SJSA1 (cell line): ENCODE results near the gene BACE2. TPM values are rescaled to one million over a fixed set of nuclear protein-coding genes. Genes with fewer than 3 reads are reported as not detected.

Experiments used
- DNase-seq, 2 experiments: peaks; one replicate each; pipeline ENCODE4 v3.0.0-alpha.2; 2015 to 2020; ENCODE audit warnings: low spot score in 2 of 2, low read depth in 1 of 2
- H3K27ac ChIP-seq: fragments of 250-450 bp; sonication (Bioruptor Pico); 2 replicates; pipeline ENCODE4 v1.5.1; 2020; ENCODE audit warnings: mild to moderate bottlenecking, moderate library complexity
- H3K27me3 ChIP-seq: fragments of 250-450 bp; sonication (Bioruptor Pico); replicated peaks from 2 replicates; pipeline ENCODE4 v1.5.1; 2020; ENCODE audit warnings: mild to moderate bottlenecking, moderate library complexity
- H3K36me3 ChIP-seq: fragments of 250-450 bp; sonication (Bioruptor Pico); 2 replicates; pipeline ENCODE4 v1.5.1; 2020; ENCODE audit warnings: mild to moderate bottlenecking
- H3K4me1 ChIP-seq: fragments of 250-450 bp; sonication (Bioruptor Pico); replicated peaks from 2 replicates; pipeline ENCODE4 v1.6.1; 2021; ENCODE audit warnings: mild to moderate bottlenecking
- H3K4me3 ChIP-seq: fragments of 250-450 bp; sonication (Bioruptor Pico); 2 replicates; pipeline ENCODE4 v1.5.1; 2020; ENCODE audit warnings: mild to moderate bottlenecking
- H3K9me3 ChIP-seq: fragments of 250-450 bp; sonication (Bioruptor Pico); replicated peaks from 2 replicates; pipeline ENCODE4 v1.5.1; 2020; ENCODE audit warnings: mild to moderate bottlenecking
- total RNA-seq: library from RNA; depleted of rRNA; stranded (reverse); fragments of >200 nt; shearing (Covaris generic); gene quantifications from 2 replicates; pipeline ENCODE4 v1.2.3, GENCODE V29; 2014

The BACE2 gene
- total RNA-seq, 1 experiment from 2014 or later: 0.50 TPM

GRCh38 chr21:41201385-41201784 is 33.4 kb downstream of the BACE2 start:
- no peaks in the 10 kb centered on the region for H3K27me3 ChIP-seq

GRCh38 chr21:41204736-41205135 is 36.8 kb downstream of the BACE2 start:
- H3K4me3 ChIP-seq: no peak overlapping the region

More at GRCh38 chr21:41201385-41201784, 33.4 kb downstream of the BACE2 start:
- no peaks in the 10 kb centered on the region for H3K9me3 ChIP-seq
- no peak overlapping the region for H3K4me3 ChIP-seq
- H3K36me3 ChIP-seq: no peaks in the 10 kb centered on the region
- H3K4me1 ChIP-seq: no peaks in the 10 kb centered on the region
- no peak for DNase-seq
- no peak overlapping the region for H3K27ac ChIP-seq

GRCh38 chr21:41207401-41208375 is 39.7 kb downstream of the BACE2 start:
- Histone ChIP-seq H3K9me3 (no peaks in the 10 kb centered on the region), H3K36me3 (no peaks in the 10 kb centered on the region), H3K27ac (no peak overlapping the region), H3K4me3 (no peak overlapping the region), H3K4me1 (no peaks in the 10 kb centered on the region), H3K27me3 (no peaks in the 10 kb centered on the region)
- DNase-seq: no peak

More at GRCh38 chr21:41204736-41205135, 36.8 kb downstream of the BACE2 start:
- no peak overlapping the region for H3K27ac ChIP-seq
- no peaks in the 10 kb centered on the region for H3K27me3 ChIP-seq
- no peak for DNase-seq
- no peaks in the 10 kb centered on the region for H3K9me3 ChIP-seq
- H3K36me3 ChIP-seq: no peaks in the 10 kb centered on the region
- H3K4me1 ChIP-seq: no peaks in the 10 kb centered on the region

- Histone ChIP-seq H3K4me3 (no peak overlapping the region), H3K36me3 (no peaks in the 10 kb centered on the region), H3K27me3 (no peaks in the 10 kb centered on the region), H3K27ac (no peak overlapping the region), H3K4me1 (no peaks in the 10 kb centered on the region), H3K9me3 (no peaks in the 10 kb centered on the region)
- DNase-seq: no peak
Measured at GRCh38 chr21:41208376-41208763, 40.4 kb downstream of the BACE2 start.

- Histone ChIP-seq H3K27ac (no peak overlapping the region), H3K36me3 (no peaks in the 10 kb centered on the region), H3K27me3 (no peaks in the 10 kb centered on the region), H3K9me3 (no peaks in the 10 kb centered on the region), H3K4me1 (no peaks in the 10 kb centered on the region), H3K4me3 (no peak overlapping the region)
- no peak for DNase-seq
Measured at GRCh38 chr21:41209016-41209619, 41.2 kb downstream of the BACE2 start.

GRCh38 chr21:41210426-41211059 is 42.6 kb downstream of the BACE2 start:
- DNase-seq: no peak
- Histone ChIP-seq H3K4me3 (no peak overlapping the region), H3K4me1 (no peaks in the 10 kb centered on the region), H3K36me3 (no peaks in the 10 kb centered on the region), H3K27ac (no peak overlapping the region), H3K9me3 (no peaks in the 10 kb centered on the region), H3K27me3 (no peaks in the 10 kb centered on the region; the same call in 1 of the 2 replicates)

- no peak overlapping the region for H3K4me3 ChIP-seq
- DNase-seq: no peak
- no peaks in the 10 kb centered on the region for H3K4me1 ChIP-seq
- H3K27ac ChIP-seq: no peak overlapping the region
- no peaks in the 10 kb centered on the region; the same call in 1 of the 2 replicates for H3K27me3 ChIP-seq
- no peaks in the 10 kb centered on the region for H3K36me3 ChIP-seq
- H3K9me3 ChIP-seq: no peaks in the 10 kb centered on the region
Measured at GRCh38 chr21:41211060-41211805, 43.3 kb downstream of the BACE2 start.

- H3K36me3 ChIP-seq: no peaks in the 10 kb centered on the region
- no peaks in the 10 kb centered on the region for H3K4me1 ChIP-seq
- DNase-seq: no peak
- no peak overlapping the region for H3K4me3 ChIP-seq
- H3K27me3 ChIP-seq: no peaks in the 10 kb centered on the region; the same call in 1 of the 2 replicates
- no peaks in the 10 kb centered on the region for H3K9me3 ChIP-seq
- H3K27ac ChIP-seq: no peak overlapping the region
Measured at GRCh38 chr21:41213021-41213420, 45.1 kb downstream of the BACE2 start.

- Histone ChIP-seq H3K9me3 (no peaks in the 10 kb centered on the region), H3K36me3 (no peaks in the 10 kb centered on the region), H3K27me3 (no peaks in the 10 kb centered on the region; the same call in 1 of the 2 replicates), H3K27ac (no peak overlapping the region), H3K4me1 (no peaks in the 10 kb centered on the region), H3K4me3 (no peak overlapping the region)
- DNase-seq: no peak
Measured at GRCh38 chr21:41215856-41216408, 48.0 kb downstream of the BACE2 start.

GRCh38 chr21:41216486-41216885 is 48.5 kb downstream of the BACE2 start:
- no peak for DNase-seq
- H3K36me3 ChIP-seq: no peaks in the 10 kb centered on the region
- no peaks in the 10 kb centered on the region; the same call in 1 of the 2 replicates for H3K27me3 ChIP-seq
- no peaks in the 10 kb centered on the region for H3K4me1 ChIP-seq
- H3K27ac ChIP-seq: no peak overlapping the region
- H3K4me3 ChIP-seq: no peak overlapping the region
- H3K9me3 ChIP-seq: no peaks in the 10 kb centered on the region

- H3K36me3 ChIP-seq: no peaks in the 10 kb centered on the region
- no peaks in the 10 kb centered on the region for H3K9me3 ChIP-seq
- H3K27ac ChIP-seq: no peak overlapping the region
- H3K4me3 ChIP-seq: no peak overlapping the region
- no peaks in the 10 kb centered on the region; the same call in 1 of the 2 replicates for H3K27me3 ChIP-seq
- no peaks in the 10 kb centered on the region for H3K4me1 ChIP-seq
- no peak for DNase-seq
Measured at GRCh38 chr21:41217671-41218385, 49.9 kb downstream of the BACE2 start.

- no peaks in the 10 kb centered on the region for H3K27me3 ChIP-seq
- H3K4me1 ChIP-seq: no peaks in the 10 kb centered on the region
- no peak for DNase-seq
- no peaks in the 10 kb centered on the region for H3K36me3 ChIP-seq
- H3K9me3 ChIP-seq: no peaks in the 10 kb centered on the region; the same call in 1 of the 2 replicates
- H3K27ac ChIP-seq: no peak overlapping the region
- H3K4me3 ChIP-seq: no peak overlapping the region
Measured at GRCh38 chr21:41219498-41220207, 51.7 kb downstream of the BACE2 start.
